Inflammatory macrophage treated with lipopolysaccharide for 4 hours (primary cell): ENCODE measurements around the gene CYTL1.
A peak's percentile ranks its signal among the peaks of the same experiment; 100 is the strongest.

Source experiments
- DNase-seq: peaks from one replicate; pipeline ENCODE4 v3.0.0-alpha.2; 2020

CYTL1 gene, protein sequence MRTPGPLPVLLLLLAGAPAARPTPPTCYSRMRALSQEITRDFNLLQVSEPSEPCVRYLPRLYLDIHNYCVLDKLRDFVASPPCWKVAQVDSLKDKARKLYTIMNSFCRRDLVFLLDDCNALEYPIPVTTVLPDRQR

GRCh38 chr4:5019274-5019673 lies at the start of gene CYTL1:
Gene CYTL1, minus strand, starts transcription at chr4:5019458. Its CDS starts 13 bp downstream, at chr4:5019445.
- no peak for DNase-seq

- no peak for DNase-seq
Measured at GRCh38 chr4:5067908-5068307, 48.6 kb upstream of the CYTL1 start.

DNA sequence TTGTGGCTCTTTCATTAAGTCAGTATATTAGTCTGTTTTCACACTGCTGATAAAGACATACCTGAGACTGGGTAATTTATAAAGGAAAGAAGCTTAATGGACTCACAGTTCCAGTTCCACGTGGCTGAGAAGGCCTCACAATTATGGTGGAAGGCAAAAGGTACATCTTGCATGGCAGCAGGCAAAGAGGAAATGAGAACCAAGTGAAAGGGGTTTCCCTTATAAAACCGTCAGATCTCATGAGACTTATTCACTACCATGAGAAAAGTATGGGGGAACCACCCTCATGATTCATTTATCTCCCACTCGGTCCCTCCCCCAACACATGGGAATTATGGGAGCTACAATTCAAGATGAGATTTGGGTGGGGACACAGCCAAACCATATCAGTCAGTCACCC lies 47.7 kb upstream of the CYTL1 start:
- peak; percentile 16 for DNase-seq

DNA sequence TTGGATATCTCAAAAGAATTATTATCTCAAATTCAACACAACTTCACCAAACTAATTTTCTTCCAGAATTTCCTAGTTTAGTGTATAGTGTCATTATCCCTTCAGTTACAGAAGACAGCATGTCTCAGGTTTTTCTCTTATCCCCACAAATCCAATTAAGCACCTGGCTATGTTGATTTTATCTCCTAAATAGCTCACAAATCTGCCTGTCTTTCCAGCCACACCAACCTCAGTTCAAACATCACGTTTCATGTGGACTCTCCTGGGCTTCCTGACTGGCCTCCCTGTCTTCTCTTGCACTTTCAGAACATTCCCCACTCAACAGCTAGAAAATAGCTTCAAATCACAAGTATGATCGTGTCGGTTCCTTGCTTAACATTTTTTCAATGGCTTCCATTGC lies 46.8 kb upstream of the CYTL1 start:
- no peak for DNase-seq

DNA sequence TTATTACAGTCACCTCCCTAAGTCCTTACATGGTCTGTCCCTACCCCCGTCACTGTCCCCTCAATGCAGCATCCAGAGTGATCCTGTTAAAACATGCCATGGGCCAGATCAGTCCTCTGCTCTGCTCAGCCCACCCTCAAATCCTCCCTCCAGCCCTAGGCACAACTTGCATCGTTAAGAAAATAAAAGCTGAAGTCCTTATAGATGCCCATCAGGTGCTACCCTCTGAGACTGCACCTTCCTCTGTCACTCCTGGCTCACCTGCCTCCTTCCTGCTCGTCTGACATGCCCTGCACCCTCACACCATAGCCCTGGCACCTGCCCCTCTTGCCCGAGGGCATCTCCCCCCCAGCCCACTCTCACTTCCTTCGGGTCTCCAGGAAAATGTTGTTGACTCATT lies 36.2 kb upstream of the CYTL1 start:
- no peak for DNase-seq

DNA sequence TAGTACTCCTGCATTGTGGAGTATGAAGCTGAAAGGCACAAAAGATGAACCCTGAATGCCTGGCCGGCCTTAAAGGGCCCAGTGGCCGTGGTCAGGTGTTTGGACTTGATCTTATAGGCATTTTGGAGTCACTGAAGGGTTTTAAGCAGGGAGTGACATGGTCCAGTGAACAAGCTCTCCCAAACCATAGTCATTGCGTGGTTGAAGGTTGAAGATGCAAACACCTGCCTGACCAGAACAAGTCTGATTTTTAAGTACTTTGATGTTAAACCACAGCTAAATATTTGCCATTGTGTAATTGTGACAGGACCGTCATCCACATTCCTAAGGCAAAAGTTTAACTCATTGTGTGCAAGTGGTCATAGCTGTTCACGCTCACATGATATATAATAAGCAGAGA lies 35.3 kb upstream of the CYTL1 start:
- no peak for DNase-seq

- no peak for DNase-seq
Measured at GRCh38 chr4:5052726-5053425, 33.6 kb upstream of the CYTL1 start.

DNA sequence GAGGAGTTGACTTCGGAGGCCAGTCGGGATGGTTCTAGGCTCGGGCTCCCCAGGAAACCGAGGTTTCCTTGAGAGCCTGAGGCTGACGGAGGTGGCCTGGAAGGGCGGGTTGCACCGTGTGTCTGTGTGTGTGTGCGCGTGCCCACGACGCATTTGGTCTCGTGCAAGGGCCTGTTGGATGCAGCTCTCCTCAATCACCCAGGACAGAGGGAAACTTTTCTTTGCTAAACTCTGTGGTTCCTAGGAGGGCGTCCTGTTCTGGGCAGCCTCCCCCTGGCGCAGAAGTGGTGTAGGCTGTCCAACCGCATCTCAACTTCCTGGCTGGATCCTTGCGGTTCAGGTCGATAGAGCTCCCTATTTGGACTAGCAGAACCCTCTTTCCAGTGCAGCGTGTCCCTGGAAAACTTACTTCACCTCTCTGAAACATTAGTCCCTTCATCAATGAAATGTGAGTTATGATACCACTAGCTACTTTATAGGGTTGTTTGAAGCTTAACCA lies 33.0 kb upstream of the CYTL1 start:
- no peak for DNase-seq

- peak; percentile 59 for DNase-seq
Measured at GRCh38 chr4:5051278-5052203, 32.3 kb upstream of the CYTL1 start, which contains the start of gene STK32B. Gene STK32B, plus strand, starts transcription at chr4:5051480.

- DNase-seq = peak; percentile 75
Measured at GRCh38 chr4:5050520-5051277, 31.4 kb upstream of the CYTL1 start.

- no peak for DNase-seq
Measured at GRCh38 chr4:5048721-5049120, 29.5 kb upstream of the CYTL1 start.

GRCh38 chr4:5045097-5045496 lies 25.8 kb upstream of the CYTL1 start:
- DNase-seq = peak; percentile 69

DNA sequence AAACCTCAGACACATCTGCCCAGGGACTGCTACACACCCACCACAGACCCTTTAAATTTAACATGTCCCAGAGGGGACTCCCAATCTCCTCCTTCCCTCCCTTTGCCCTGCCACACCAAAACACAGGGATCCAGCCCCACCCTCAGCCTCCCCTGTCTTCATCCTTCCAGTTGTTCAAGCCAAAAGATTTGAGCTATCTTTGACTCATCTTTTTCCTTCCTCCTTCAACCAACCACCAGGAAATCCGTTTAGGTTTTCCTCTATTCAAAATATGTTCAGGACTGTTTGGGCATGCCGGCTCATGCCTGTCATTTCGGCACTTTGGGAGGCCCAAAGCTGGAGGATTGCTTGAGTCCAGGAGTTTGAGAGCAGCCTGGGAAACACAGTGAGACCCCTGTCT lies 25.1 kb upstream of the CYTL1 start:
- DNase-seq = no peak

GRCh38 chr4:5043579-5043978 lies 24.3 kb upstream of the CYTL1 start:
- no peak for DNase-seq

GRCh38 chr4:5041699-5042098 lies 22.4 kb upstream of the CYTL1 start:
- no peak for DNase-seq

DNA sequence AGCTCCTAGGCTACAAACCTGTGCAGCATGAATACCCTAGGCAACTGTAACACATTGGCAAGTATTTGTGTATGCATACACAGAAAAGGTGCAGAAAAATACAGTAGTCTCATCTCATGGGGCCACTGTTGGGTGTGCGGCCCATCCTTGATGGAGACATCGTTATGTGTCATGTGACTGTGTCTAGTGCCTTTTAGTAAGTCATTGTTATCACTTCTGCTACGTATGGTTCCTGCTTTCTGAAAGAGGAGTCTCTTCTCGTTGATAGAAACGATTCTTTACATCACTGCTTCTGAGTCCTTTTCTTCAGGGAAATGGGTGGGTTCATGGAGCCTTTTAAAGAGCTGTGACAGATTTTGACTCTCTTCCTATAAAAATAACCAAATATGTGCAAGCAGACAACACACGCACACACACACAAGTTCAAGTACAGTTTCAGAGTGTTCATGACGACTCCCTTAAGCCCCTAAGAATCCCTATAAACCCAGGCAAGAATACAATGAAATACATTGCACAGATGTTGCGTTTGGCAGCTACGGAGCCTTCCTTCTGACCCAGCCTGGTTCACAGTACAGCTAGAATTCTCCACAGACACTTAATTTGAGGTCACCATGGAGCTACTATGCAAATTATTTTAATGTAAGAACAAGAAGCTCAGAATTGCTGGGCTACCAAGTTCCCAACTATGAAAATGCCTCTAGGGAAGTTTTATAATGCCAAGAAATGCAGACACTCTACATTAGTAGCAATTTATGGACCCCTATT lies 21.8 kb upstream of the CYTL1 start:
- peak; percentile 65 for DNase-seq

DNA sequence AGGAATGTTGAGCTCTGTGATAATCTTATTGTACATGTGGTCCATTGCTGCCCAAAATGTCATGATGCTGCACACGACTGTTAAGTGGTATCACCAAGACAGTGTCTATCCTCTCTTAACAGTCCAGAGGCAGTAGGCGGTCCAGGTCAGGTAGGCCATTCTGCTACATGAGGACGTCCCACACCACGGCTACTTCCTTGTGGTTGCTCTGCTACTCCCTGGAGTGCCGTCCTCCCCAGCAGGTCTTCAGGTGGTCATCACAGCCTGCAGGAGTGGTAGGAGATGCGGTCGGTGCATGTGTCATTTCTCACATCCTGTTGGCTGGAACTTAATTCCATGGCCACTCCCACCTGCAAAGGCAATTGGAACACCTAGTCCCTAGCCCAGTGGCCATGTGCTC lies 20.5 kb upstream of the CYTL1 start:
- no peak for DNase-seq

DNA sequence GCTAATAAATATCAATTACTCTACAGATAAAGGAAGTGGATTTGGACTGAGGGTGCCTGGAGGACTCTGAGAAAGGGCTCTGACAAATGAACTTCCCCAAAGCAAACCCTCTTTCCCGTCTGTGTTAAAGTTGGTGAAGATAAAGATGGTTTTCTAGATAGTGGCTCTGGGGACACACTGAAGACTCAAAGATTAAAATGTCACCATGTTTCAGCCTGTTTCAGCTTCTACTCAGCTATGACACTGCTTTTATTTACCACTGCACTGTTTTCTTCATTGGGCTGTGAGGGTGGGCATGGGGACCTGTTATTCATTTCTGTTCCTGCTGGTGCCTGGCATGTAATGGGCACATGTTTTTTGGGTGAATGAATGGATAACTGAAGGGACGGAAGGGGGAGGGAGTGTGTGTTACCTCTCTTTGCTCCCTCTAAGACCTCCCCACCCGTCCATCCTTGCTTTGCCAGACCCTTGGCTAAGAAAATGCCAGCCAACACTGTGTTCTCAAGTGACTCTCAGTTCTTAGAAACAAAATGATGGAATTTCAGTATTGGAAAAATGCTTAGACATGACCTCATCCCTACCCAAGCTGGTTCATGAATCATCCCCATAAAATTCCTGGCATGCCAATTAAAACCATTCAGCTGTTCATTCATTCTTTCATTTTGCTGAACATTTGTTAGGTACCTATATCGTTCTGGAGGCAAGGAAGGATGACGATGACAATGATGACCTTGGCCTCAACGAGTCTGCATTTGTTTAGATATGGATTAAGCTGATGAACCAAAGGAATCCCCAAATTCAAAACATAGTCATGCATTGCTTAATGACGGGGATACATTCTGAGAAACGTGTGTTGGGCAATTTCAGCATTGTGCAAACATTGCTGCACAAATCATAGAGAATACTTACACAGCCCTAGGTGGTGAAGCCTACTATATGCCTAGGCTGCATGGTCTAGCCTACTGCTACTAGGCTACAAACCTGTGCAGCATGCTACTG lies 18.6 kb upstream of the CYTL1 start:
- peak; percentile 91 for DNase-seq

GRCh38 chr4:5036239-5036638 lies 17.0 kb upstream of the CYTL1 start:
- no peak for DNase-seq

- DNase-seq = no peak
Measured at GRCh38 chr4:5034206-5034605, 14.9 kb upstream of the CYTL1 start.
